ENCODE measurements around the gene LUZP2. TPM values are rescaled to one million over a fixed set of nuclear protein-coding genes. Genes with fewer than 3 reads are reported as not detected.

The LUZP2 gene
- total RNA-seq, 2 donors from 2014 or later, result 2.0 to 2.4 TPM

DNA sequence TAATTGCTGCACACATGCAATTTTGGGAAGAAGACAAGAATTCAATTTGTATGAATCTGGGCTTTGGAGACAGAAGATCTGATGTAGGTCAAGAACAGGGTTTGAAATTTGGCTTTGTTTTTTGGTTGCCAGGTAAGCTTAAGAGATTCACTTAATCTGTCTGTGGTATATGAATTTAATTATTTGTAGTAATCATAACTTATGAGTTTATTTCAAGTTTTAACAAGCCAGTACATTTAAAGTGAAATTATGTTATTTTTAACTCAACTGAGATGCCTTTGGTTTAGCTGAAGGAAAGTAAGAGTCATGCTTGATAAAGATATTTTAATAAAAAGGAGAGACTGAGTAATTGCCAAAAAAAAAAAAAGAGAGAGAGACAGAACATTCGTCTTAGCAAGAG lies 384.1 kb downstream of the LUZP2 start:
- no peak overlapping the region for H3K27ac ChIP-seq (ENCODE audit: low read depth, low read length)
- no peaks in the 10 kb centered on the region for H3K9me3 ChIP-seq (ENCODE audit: control insufficient read depth, low read length)
- H3K9ac ChIP-seq (ENCODE audit: extremely low read depth, low read length, poor library complexity, severe bottlenecking), result no peak overlapping the region
- no peaks in the 10 kb centered on the region for H3K27me3 Mint-ChIP-seq (ENCODE audit: insufficient read depth)
- H3K27me3 ChIP-seq (ENCODE audit: control insufficient read depth, insufficient read depth, low read length, poor library complexity, severe bottlenecking), result no peaks in the 10 kb centered on the region
- no peak overlapping the region for H3K4me3 ChIP-seq (ENCODE audit: low read length)
- no peaks in the 10 kb centered on the region for H3K4me1 ChIP-seq (ENCODE audit: control insufficient read depth, insufficient read depth, low read length)
- H3K4me1 Mint-ChIP-seq, result no peaks in the 10 kb centered on the region
- no peak for DNase-seq
- peaks cover 2% of the 10 kb centered on the region for H3K36me3 Mint-ChIP-seq (ENCODE audit: low read depth)
- no peaks in the 10 kb centered on the region for H3K36me3 ChIP-seq (ENCODE audit: control insufficient read depth, insufficient read depth, low read length)
- peaks cover 7% of the 10 kb centered on the region for H3K9me3 Mint-ChIP-seq
- no peak overlapping the region for H3K27ac Mint-ChIP-seq
- 85% methylated on average over 1 of the region's 1 CpG; no CpG with 5 or more reads in 1 of the 2 experiments for WGBS, 2 experiments (ENCODE audit: insufficient coverage in 1 of 2, insufficient read length in 1 of 2)
- no peak overlapping the region for H3K4me3 Mint-ChIP-seq
- TF ChIP-seq, protein P1, sequence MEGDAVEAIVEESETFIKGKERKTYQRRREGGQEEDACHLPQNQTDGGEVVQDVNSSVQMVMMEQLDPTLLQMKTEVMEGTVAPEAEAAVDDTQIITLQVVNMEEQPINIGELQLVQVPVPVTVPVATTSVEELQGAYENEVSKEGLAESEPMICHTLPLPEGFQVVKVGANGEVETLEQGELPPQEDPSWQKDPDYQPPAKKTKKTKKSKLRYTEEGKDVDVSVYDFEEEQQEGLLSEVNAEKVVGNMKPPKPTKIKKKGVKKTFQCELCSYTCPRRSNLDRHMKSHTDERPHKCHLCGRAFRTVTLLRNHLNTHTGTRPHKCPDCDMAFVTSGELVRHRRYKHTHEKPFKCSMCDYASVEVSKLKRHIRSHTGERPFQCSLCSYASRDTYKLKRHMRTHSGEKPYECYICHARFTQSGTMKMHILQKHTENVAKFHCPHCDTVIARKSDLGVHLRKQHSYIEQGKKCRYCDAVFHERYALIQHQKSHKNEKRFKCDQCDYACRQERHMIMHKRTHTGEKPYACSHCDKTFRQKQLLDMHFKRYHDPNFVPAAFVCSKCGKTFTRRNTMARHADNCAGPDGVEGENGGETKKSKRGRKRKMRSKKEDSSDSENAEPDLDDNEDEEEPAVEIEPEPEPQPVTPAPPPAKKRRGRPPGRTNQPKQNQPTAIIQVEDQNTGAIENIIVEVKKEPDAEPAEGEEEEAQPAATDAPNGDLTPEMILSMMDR (conservative IDR thresholded peaks at IDR 0.05), result no peak

DNA sequence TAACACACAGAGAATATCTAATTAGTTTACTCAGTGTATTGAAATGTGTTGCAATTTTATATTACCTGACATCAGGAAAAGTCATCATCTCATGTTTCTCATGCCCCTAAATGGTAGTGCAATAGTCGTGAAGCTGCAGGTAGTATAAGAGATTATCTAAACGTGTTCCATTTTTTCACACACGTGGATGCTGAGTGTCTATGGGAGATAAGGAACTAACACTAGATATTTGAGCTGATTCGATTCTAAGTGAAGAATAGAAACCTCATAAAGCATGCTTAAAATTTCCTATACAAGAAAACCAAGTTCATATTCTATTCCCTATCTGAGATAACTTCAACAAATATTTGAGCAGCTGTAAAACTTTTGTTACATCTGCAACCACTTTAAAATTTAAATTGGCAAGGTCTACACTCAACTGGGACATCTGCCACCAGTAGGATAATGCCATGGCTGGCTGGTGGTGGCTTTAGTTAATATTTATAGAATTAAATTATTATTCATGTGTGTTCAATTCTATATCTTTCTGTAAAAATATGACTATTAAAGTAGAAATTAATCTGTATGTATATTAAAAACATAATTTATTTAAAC lies 388.8 kb downstream of the LUZP2 start:
- no peaks in the 10 kb centered on the region for H3K36me3 Mint-ChIP-seq (ENCODE audit: low read depth)
- Histone ChIP-seq H3K36me3 (ENCODE audit: control insufficient read depth, insufficient read depth, low read length) (no peaks in the 10 kb centered on the region), H3K4me3 (ENCODE audit: low read length) (no peak overlapping the region), H3K9ac (ENCODE audit: extremely low read depth, low read length, poor library complexity, severe bottlenecking) (no peak overlapping the region), H3K27me3 (ENCODE audit: control insufficient read depth, insufficient read depth, low read length, poor library complexity, severe bottlenecking) (no peaks in the 10 kb centered on the region), H3K27ac (ENCODE audit: low read depth, low read length) (no peak overlapping the region), H3K9me3 (ENCODE audit: control insufficient read depth, low read length) (no peaks in the 10 kb centered on the region), H3K4me1 (ENCODE audit: control insufficient read depth, insufficient read depth, low read length) (no peaks in the 10 kb centered on the region)
- DNase-seq, result no peak
- no peak overlapping the region for H3K27ac Mint-ChIP-seq
- no peaks in the 10 kb centered on the region for H3K4me1 Mint-ChIP-seq
- 72 to 96% methylated on average over 2 to 4 of the region's 4 CpGs for WGBS, 2 experiments (ENCODE audit: insufficient coverage in 1 of 2, insufficient read length in 1 of 2)
- no peaks in the 10 kb centered on the region for H3K27me3 Mint-ChIP-seq (ENCODE audit: insufficient read depth)
- H3K9me3 Mint-ChIP-seq, result no peaks in the 10 kb centered on the region
- TF ChIP-seq, protein P1 (conservative IDR thresholded peaks at IDR 0.05), result no peak
- H3K4me3 Mint-ChIP-seq, result no peak overlapping the region

DNA sequence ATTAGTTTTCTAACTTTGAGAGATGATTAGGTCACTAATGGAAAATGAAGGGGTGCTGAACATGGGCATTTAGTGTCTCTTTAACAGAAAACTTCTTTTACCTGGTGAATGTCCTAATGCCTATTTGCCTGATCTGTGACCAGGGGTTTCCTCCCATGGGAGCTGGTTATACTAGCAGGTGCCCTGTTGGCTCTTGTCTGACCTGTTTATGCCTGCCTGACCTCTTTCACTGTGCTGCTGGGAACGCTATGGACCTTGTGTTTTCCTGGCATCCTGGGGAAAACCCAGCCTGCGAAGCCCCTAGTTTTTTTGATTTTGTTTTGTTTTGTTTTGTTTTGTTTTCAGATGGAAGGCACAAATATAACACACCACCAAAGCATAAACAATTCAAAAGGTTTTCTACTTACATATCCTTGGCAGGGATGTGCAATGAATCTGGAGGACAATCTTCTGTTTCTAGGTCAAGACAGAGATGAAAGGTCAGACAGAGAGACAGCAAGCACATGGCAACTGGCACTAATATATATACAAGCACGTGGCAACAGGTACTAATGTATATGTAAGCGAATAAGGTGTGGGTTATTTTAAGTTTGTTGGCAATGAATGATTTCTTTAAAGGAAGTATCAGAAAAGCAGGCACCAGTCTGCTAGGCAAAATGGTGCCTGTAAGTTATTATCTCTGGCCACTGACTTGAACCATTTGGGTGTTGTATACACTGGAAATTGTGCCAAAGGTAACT lies 390.2 kb downstream of the LUZP2 start:
- 90 to 94% methylated on average over 2 to 3 of the region's 4 CpGs for WGBS, 2 experiments (ENCODE audit: insufficient coverage in 1 of 2, insufficient read length in 1 of 2)
- no peak overlapping the region for H3K4me3 ChIP-seq (ENCODE audit: low read length)
- no peaks in the 10 kb centered on the region for H3K27me3 ChIP-seq (ENCODE audit: control insufficient read depth, insufficient read depth, low read length, poor library complexity, severe bottlenecking)
- Mint-ChIP-seq H3K4me1 (no peaks in the 10 kb centered on the region), H3K36me3 (ENCODE audit: low read depth) (no peaks in the 10 kb centered on the region), H3K27ac (no peak overlapping the region), H3K27me3 (ENCODE audit: insufficient read depth) (no peaks in the 10 kb centered on the region), H3K9me3 (no peaks in the 10 kb centered on the region), H3K4me3 (no peak overlapping the region)
- H3K36me3 ChIP-seq (ENCODE audit: control insufficient read depth, insufficient read depth, low read length), result no peaks in the 10 kb centered on the region
- DNase-seq, result no peak
- no peak overlapping the region for H3K27ac ChIP-seq (ENCODE audit: low read depth, low read length)
- no peaks in the 10 kb centered on the region for H3K9me3 ChIP-seq (ENCODE audit: control insufficient read depth, low read length)
- no peak overlapping the region for H3K9ac ChIP-seq (ENCODE audit: extremely low read depth, low read length, poor library complexity, severe bottlenecking)
- TF ChIP-seq, protein P1 (conservative IDR thresholded peaks at IDR 0.05), result no peak
- no peaks in the 10 kb centered on the region for H3K4me1 ChIP-seq (ENCODE audit: control insufficient read depth, insufficient read depth, low read length)

Data from endodermal cell (in vitro differentiated cells).